ENCODE results near the gene THSD8. TPM values are rescaled to one million over a fixed set of nuclear protein-coding genes. Genes with fewer than 3 reads are reported as not detected.
A peak's percentile ranks its signal among the peaks of the same experiment; 100 is the strongest.

Gene THSD8
- total and polyA plus RNA-seq, 2 of the 8 experiments (the other 6 are each of a cell fraction or from before 2014, with no cell fraction given), result 8.2 to 42.3 TPM

DNA sequence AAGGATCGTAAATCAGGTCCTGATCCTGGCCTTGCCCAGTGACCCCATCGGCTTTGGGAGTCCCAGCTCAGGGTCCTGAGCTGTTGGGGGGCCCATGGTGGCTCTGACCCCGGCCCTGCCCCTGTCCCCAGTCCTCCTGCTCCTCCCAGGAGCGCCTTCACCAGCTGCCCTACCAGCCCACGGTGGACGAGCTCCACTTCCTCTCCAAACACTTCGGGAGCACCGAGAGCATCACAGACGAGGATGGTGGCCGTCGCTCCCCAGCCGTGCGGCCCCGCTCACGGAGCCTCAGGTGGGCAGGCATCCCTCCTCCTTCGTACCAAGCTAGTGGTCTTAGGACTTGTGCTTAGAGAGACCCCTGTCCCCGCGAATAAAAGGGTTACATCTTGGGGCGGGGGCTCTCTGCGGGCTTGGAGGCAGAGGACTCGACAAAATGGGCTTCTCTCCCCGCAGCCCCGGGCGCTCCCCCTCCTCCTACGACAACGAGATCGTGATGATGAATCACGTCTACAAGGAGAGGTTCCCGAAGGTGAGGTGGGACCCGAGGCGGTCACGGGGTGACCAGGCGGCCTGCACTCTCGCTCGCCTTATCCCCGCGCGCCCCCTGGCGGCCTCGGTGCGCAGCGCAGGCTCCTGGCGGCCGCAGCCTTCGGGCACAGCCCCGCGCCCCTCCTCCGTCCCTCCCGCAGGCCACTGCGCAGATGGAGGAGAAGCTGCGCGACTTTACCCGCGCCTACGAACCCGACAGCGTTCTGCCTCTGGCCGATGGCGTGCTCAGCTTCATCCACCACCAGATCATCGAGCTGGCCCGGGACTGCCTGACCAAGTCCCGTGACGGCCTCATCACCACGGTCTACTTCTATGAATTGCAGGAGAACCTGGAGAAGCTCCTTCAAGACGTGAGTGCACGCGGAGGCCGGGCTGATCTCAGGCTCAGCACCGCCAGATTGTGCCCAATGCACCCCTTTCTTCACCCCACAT is 45.6 kb downstream of the THSD8 start (continued):
- TF ChIP-seq SP2 (IDR thresholded peaks at IDR 0.05; ENCODE audit: low read length), result no peak
- 0 out of 2 replicates have a peak, but pooled peaks have one; percentile 24 for TF ChIP-seq JUND (IDR thresholded peaks at IDR 0.05; ENCODE audit: low read length)
- TF ChIP-seq TEAD4 (IDR thresholded peaks at IDR 0.05; ENCODE audit: low read depth, low read length), result peak; percentile 3; the same call in 1 of the 2 replicates
- TF ChIP-seq, protein P1, sequence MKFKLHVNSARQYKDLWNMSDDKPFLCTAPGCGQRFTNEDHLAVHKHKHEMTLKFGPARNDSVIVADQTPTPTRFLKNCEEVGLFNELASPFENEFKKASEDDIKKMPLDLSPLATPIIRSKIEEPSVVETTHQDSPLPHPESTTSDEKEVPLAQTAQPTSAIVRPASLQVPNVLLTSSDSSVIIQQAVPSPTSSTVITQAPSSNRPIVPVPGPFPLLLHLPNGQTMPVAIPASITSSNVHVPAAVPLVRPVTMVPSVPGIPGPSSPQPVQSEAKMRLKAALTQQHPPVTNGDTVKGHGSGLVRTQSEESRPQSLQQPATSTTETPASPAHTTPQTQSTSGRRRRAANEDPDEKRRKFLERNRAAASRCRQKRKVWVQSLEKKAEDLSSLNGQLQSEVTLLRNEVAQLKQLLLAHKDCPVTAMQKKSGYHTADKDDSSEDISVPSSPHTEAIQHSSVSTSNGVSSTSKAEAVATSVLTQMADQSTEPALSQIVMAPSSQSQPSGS (IDR thresholded peaks at IDR 0.05; ENCODE audit: low read length), result no peak
- TF ChIP-seq, protein P2, sequence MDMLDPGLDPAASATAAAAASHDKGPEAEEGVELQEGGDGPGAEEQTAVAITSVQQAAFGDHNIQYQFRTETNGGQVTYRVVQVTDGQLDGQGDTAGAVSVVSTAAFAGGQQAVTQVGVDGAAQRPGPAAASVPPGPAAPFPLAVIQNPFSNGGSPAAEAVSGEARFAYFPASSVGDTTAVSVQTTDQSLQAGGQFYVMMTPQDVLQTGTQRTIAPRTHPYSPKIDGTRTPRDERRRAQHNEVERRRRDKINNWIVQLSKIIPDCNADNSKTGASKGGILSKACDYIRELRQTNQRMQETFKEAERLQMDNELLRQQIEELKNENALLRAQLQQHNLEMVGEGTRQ (IDR thresholded peaks at IDR 0.05; ENCODE audit: low read length), result peak; percentile 67
- no peak for TF ChIP-seq ZNF274 (IDR thresholded peaks at IDR 0.05; ENCODE audit: borderline replicate concordance, extremely low read depth, low read length)
- TF ChIP-seq CBX8 (IDR thresholded peaks at IDR 0.05; ENCODE audit: borderline replicate concordance, low read depth, low read length), result no peak
- TF ChIP-seq RXRA (IDR thresholded peaks at IDR 0.05; ENCODE audit: insufficient read depth, low read depth, low read length), result no peak
- TF ChIP-seq POU5F1 (IDR thresholded peaks at IDR 0.05; ENCODE audit: low read depth, low read length), result no peak
- TF ChIP-seq SRF (IDR thresholded peaks at IDR 0.05; ENCODE audit: low read depth, low read length), result no peak
- no peak for TF ChIP-seq SUZ12 (IDR thresholded peaks at IDR 0.05; ENCODE audit: low read length)
- 0 out of 2 replicates have a peak, but pooled peaks have one; percentile 18 for TF ChIP-seq RBBP5 (IDR thresholded peaks at IDR 0.05; ENCODE audit: borderline replicate concordance, low read depth, low read length)
- TF ChIP-seq, protein P3, sequence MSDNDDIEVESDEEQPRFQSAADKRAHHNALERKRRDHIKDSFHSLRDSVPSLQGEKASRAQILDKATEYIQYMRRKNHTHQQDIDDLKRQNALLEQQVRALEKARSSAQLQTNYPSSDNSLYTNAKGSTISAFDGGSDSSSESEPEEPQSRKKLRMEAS (IDR thresholded peaks at IDR 0.05), result peak; percentile 76
- TF ChIP-seq GABPA (IDR thresholded peaks at IDR 0.05; ENCODE audit: borderline replicate concordance, insufficient read depth, low read length), result peak; percentile 31; the same call in 1 of the 2 replicates
- no peak for TF ChIP-seq TAF7 (optimal IDR thresholded peaks at IDR 0.05; ENCODE audit: borderline replicate concordance, low read depth, low read length)
- no peak for TF ChIP-seq BCL11A (IDR thresholded peaks at IDR 0.05; ENCODE audit: low read depth in 2 of 2, low read length in 2 of 2)
- TF ChIP-seq, protein P4, sequence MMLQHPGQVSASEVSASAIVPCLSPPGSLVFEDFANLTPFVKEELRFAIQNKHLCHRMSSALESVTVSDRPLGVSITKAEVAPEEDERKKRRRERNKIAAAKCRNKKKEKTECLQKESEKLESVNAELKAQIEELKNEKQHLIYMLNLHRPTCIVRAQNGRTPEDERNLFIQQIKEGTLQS (IDR thresholded peaks at IDR 0.05; ENCODE audit: insufficient read depth, low read depth, low read length), result peak; percentile 46; the same call in 1 of the 2 replicates
- 0 out of 2 replicates have a peak, but pooled peaks have one; percentile 19 for TF ChIP-seq SP1 (IDR thresholded peaks at IDR 0.05; ENCODE audit: low read depth, low read length)
- TF ChIP-seq KDM4A (IDR thresholded peaks at IDR 0.05; ENCODE audit: low read depth, low read length, severe bottlenecking), result no peak

Data from H1 (cell line).